Measurements from ENCODE around the gene TBX2. TPM values are rescaled to one million over a fixed set of nuclear protein-coding genes. Genes with fewer than 3 reads are reported as not detected.

TBX2 gene
- total and polyA plus RNA-seq, 2 donors from 2014 or later, result 66.4 to 122 TPM

GRCh38 chr17:61403801-61404662, 4.4 kb downstream of the TBX2 start:
- intact Hi-C loops (cut with DNase I), result loop anchor here (5.0 kb wide), 1 partner anchor 402 kb away; no protein-coding TSS in a partner anchor
- peak overlapping the region; percentile 74 to 82 (median 78) for H3K9ac ChIP-seq (ENCODE audit: low read length in 3 of 3)
- DNase-seq (peak; percentile 31 to 74 (median 43)), FAIRE-seq (no peak)
- H3K9me3 ChIP-seq (ENCODE audit: control insufficient read depth in 2 of 3, insufficient read depth in 1 of 3, low read length in 3 of 3), result no peaks in the 10 kb centered on the region
- peak overlapping the region; percentile 81 to 90 for H3K27ac ChIP-seq (ENCODE audit: low read depth in 2 of 2, low read length in 2 of 2)
- peaks cover 18% of the 10 kb centered on the region for H3K27me3 ChIP-seq (ENCODE audit: control insufficient read depth, insufficient read depth, low read length)
- peak overlapping the region; percentile 74 to 87 (median 80) for H3K4me3 ChIP-seq (ENCODE audit: low read length in 3 of 3)
- peaks cover 0 to 26% (median 4%) of the 10 kb centered on the region in 3 donors for H3K4me1 ChIP-seq (ENCODE audit: control insufficient read depth in 2 of 3, insufficient read depth in 2 of 3, low read depth in 1 of 3, low read length in 3 of 3)
- no peak for TF ChIP-seq CTCF (IDR thresholded peaks at IDR 0.05; ENCODE audit: borderline replicate concordance, extremely low read depth, insufficient read depth)
- H3K36me3 ChIP-seq (ENCODE audit: control insufficient read depth in 2 of 3, insufficient read depth in 3 of 3, low read length in 3 of 3), result peaks cover 0 to 22% (median 7%) of the 10 kb centered on the region in 3 donors

GRCh38 chr17:61404663-61404912, 4.9 kb downstream of the TBX2 start:
- TF ChIP-seq CTCF (IDR thresholded peaks at IDR 0.05; ENCODE audit: borderline replicate concordance, extremely low read depth, insufficient read depth), result no peak
- H3K27me3 ChIP-seq (ENCODE audit: control insufficient read depth, insufficient read depth, low read length), result peaks cover 18% of the 10 kb centered on the region
- peak overlapping the region; percentile 17 to 87 (median 54) for H3K4me3 ChIP-seq (ENCODE audit: low read length in 3 of 3)
- H3K9ac ChIP-seq (ENCODE audit: low read length in 3 of 3), result peak overlapping the region; percentile 11 to 78 (median 18)
- H3K27ac ChIP-seq (ENCODE audit: low read depth in 2 of 2, low read length in 2 of 2), result peak overlapping the region; percentile 81 to 90
- no peak for FAIRE-seq
- intact Hi-C loops (cut with DNase I), result loop anchor here (5.0 kb wide), 1 partner anchor 402 kb away; no protein-coding TSS in a partner anchor
- peaks cover 0 to 22% (median 7%) of the 10 kb centered on the region in 3 donors for H3K36me3 ChIP-seq (ENCODE audit: control insufficient read depth in 2 of 3, insufficient read depth in 3 of 3, low read length in 3 of 3)
- peak in 2 of 5 donors; percentile 22 to 72 for DNase-seq
- H3K4me1 ChIP-seq (ENCODE audit: control insufficient read depth in 2 of 3, insufficient read depth in 2 of 3, low read depth in 1 of 3, low read length in 3 of 3), result peaks cover 0 to 26% (median 4%) of the 10 kb centered on the region in 3 donors
- H3K9me3 ChIP-seq (ENCODE audit: control insufficient read depth in 2 of 3, insufficient read depth in 1 of 3, low read length in 3 of 3), result no peaks in the 10 kb centered on the region

- H3K27me3 ChIP-seq (ENCODE audit: control insufficient read depth, insufficient read depth, low read length), result peaks cover 18% of the 10 kb centered on the region
- peak overlapping the region; percentile 17 to 87 (median 54) for H3K4me3 ChIP-seq (ENCODE audit: low read length in 3 of 3)
- peaks cover 0 to 26% (median 4%) of the 10 kb centered on the region in 3 donors for H3K4me1 ChIP-seq (ENCODE audit: control insufficient read depth in 2 of 3, insufficient read depth in 2 of 3, low read depth in 1 of 3, low read length in 3 of 3)
- H3K36me3 ChIP-seq (ENCODE audit: control insufficient read depth in 2 of 3, insufficient read depth in 3 of 3, low read length in 3 of 3), result peaks cover 0 to 22% (median 7%) of the 10 kb centered on the region in 3 donors
- peak overlapping the region; percentile 81 to 90 for H3K27ac ChIP-seq (ENCODE audit: low read depth in 2 of 2, low read length in 2 of 2)
- H3K9me3 ChIP-seq (ENCODE audit: control insufficient read depth in 2 of 3, insufficient read depth in 1 of 3, low read length in 3 of 3), result no peaks in the 10 kb centered on the region
- TF ChIP-seq CTCF (IDR thresholded peaks at IDR 0.05; ENCODE audit: borderline replicate concordance, extremely low read depth, insufficient read depth), result no peak
- intact Hi-C loops (cut with DNase I), result loop anchor here (5.0 kb wide), 1 partner anchor 403 kb away; no protein-coding TSS in a partner anchor
- peak overlapping the region in 2 of 3 donors; percentile 18 to 78 for H3K9ac ChIP-seq (ENCODE audit: low read length in 3 of 3)
- peak; percentile 47 to 75 (median 58) for DNase-seq
- FAIRE-seq, result no peak
These were observed 5.5 kb downstream of the TBX2 start for GRCh38 chr17:61404913-61405685.

Measured in kidney (tissue), 14 donors.